ENCODE measurements around the gene CFAP20DC. TPM values are rescaled to one million over a fixed set of nuclear protein-coding genes. Genes with fewer than 3 reads are reported as not detected.

The CFAP20DC gene
- polyA plus RNA-seq, 1 experiment: 0.81 TPM

DNA sequence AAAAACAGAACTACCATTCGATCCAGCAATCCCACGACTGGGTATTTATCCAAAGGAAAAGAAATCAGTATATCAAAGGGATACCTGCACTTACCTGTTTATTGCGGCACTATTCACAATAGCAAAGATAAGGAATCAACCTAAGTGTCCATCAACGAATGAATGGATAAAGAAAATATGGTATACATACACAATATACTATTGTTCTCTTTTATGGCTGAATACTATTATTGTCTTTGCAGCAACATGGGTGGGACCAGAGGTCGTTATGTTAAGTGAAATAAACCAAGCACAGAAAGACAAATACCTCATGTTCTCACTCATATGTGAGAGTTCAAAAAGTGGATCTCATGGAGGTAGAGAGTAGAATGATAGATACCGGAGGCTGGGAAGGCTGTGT, 264.9 kb downstream of the CFAP20DC start:
- H3K36me3 ChIP-seq (ENCODE audit: control insufficient read depth, insufficient read depth, low read length): no peaks in the 10 kb centered on the region
- H3K27me3 ChIP-seq (ENCODE audit: control insufficient read depth, insufficient read depth, low read length): no peaks in the 10 kb centered on the region
- ChIA-PET CTCF (no interaction called here), POLR2A (no interaction called here)
- TF ChIP-seq, protein P1, sequence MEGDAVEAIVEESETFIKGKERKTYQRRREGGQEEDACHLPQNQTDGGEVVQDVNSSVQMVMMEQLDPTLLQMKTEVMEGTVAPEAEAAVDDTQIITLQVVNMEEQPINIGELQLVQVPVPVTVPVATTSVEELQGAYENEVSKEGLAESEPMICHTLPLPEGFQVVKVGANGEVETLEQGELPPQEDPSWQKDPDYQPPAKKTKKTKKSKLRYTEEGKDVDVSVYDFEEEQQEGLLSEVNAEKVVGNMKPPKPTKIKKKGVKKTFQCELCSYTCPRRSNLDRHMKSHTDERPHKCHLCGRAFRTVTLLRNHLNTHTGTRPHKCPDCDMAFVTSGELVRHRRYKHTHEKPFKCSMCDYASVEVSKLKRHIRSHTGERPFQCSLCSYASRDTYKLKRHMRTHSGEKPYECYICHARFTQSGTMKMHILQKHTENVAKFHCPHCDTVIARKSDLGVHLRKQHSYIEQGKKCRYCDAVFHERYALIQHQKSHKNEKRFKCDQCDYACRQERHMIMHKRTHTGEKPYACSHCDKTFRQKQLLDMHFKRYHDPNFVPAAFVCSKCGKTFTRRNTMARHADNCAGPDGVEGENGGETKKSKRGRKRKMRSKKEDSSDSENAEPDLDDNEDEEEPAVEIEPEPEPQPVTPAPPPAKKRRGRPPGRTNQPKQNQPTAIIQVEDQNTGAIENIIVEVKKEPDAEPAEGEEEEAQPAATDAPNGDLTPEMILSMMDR (IDR thresholded peaks at IDR 0.05; ENCODE audit: insufficient read depth, low read depth, low read length): no peak
- no peak for DNase-seq (ENCODE audit: low read depth)
- no peak overlapping the region for H3K4me3 ChIP-seq (ENCODE audit: low read depth, low read length)

DNA sequence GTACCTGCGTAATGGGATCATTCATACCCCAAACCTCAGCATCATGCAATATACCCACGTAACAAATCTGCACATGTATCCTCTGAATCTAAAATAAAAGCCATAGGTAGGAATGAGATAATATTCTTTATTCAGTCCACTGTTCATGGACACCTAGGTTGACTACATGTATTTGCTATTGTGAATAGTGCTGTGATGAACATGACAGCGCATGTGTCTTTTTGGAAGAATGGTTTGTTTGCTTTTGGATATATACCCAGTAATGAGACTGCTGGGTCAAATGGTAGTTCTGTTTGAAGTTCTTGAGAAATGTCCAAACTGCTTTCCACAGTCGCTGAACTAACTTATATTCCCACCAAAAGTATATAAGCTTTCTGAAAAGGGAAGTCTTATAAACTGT, 265.4 kb downstream of the CFAP20DC start:
- Histone ChIP-seq H3K4me3 (ENCODE audit: low read depth, low read length) (no peak overlapping the region), H3K27me3 (ENCODE audit: control insufficient read depth, insufficient read depth, low read length) (no peaks in the 10 kb centered on the region), H3K36me3 (ENCODE audit: control insufficient read depth, insufficient read depth, low read length) (no peaks in the 10 kb centered on the region)
- ChIA-PET CTCF (interaction anchor here (0.5 kb wide), 1 partner anchor 216 kb away, joined by 3 read pairs; no protein-coding TSS in a partner anchor), POLR2A (no interaction called here)
- DNase-seq (ENCODE audit: low read depth): no peak
- TF ChIP-seq, protein P1 (IDR thresholded peaks at IDR 0.05; ENCODE audit: insufficient read depth, low read depth, low read length): no peak

DNA sequence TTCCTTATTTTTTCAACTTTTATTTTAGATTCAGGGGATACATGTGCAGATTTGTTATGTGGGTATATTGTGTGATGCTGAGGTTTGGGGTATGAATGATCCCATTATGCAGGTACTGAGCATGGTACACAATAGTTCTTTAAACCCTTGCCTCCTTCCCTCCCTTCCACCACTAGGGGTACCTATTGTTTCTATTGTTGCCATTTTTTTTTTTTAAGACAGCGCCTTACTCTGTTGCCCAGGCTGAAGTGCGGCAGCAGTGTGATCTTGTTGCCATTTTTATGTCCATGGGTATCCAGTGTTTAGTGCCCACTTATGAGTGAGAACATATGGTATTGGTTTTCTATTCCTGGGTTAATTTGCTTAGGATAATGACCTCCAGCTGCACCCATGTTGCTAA, 266.0 kb downstream of the CFAP20DC start:
- Histone ChIP-seq H3K36me3 (ENCODE audit: control insufficient read depth, insufficient read depth, low read length) (no peaks in the 10 kb centered on the region), H3K27me3 (ENCODE audit: control insufficient read depth, insufficient read depth, low read length) (no peaks in the 10 kb centered on the region), H3K4me3 (ENCODE audit: low read depth, low read length) (no peak overlapping the region)
- DNase-seq (ENCODE audit: low read depth): no peak
- CTCF ChIA-PET: interaction anchor here (0.5 kb wide), 1 partner anchor 216 kb away, joined by 3 read pairs; no protein-coding TSS in a partner anchor
- POLR2A ChIA-PET: no interaction called here
- TF ChIP-seq, protein P1 (IDR thresholded peaks at IDR 0.05; ENCODE audit: insufficient read depth, low read depth, low read length): no peak

DNA sequence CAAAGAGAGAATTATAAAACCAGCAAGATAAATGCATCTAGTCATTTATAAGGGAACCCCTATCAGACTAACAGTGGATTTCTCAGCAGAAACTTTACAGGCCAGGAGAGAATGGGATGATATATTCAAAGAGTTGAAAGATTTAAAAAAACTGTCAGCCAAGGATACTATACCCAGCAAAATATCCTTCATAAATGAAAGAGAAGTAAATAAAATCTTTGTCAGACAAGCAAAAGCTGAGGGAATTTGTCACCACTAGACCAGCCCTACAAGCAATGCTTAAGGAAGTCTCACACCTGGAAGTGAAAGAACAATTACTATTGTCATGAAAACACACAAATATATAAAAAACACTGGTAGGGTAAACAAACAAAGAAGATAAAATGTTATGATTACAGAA, 269.9 kb downstream of the CFAP20DC start:
- DNase-seq (ENCODE audit: low read depth): no peak
- ChIA-PET POLR2A (no interaction called here), CTCF (no interaction called here)
- TF ChIP-seq, protein P1 (IDR thresholded peaks at IDR 0.05; ENCODE audit: insufficient read depth, low read depth, low read length): no peak
- no peak overlapping the region for H3K4me3 ChIP-seq (ENCODE audit: low read depth, low read length)
- no peaks in the 10 kb centered on the region for H3K36me3 ChIP-seq (ENCODE audit: control insufficient read depth, insufficient read depth, low read length)
- no peaks in the 10 kb centered on the region for H3K27me3 ChIP-seq (ENCODE audit: control insufficient read depth, insufficient read depth, low read length)

DNA sequence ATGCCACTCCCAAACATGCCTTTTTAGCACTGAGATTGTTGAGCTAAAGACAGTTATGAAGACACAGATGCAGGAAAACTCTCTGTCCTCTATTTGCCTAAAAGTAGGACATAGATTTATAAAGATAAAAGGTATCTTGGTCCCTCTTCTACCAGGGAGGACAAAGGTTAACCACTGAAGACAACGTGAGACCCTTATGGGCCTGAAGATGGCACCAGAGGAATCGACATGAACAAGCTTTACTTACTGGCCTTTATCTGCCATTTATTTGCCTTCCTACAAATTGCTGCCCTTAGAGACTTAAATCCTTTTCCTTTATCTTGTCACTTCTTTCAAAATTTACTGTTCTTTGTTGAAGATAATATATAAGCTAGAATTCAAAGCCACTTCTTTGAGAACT, 273.6 kb downstream of the CFAP20DC start:
- no peak for DNase-seq (ENCODE audit: low read depth)
- CTCF ChIA-PET: no interaction called here
- Histone ChIP-seq H3K4me3 (ENCODE audit: low read depth, low read length) (no peak overlapping the region), H3K27me3 (ENCODE audit: control insufficient read depth, insufficient read depth, low read length) (no peaks in the 10 kb centered on the region), H3K36me3 (ENCODE audit: control insufficient read depth, insufficient read depth, low read length) (no peaks in the 10 kb centered on the region)
- POLR2A ChIA-PET: no interaction called here
- TF ChIP-seq, protein P1 (IDR thresholded peaks at IDR 0.05; ENCODE audit: insufficient read depth, low read depth, low read length): no peak
